ENCODE results near the gene IL13RA2. TPM values are rescaled to one million over a fixed set of nuclear protein-coding genes. Genes with fewer than 3 reads are reported as not detected.

IL13RA2 gene
- total and polyA plus RNA-seq, 2 of the 8 experiments (the other 6 are each of a cell fraction or from before 2014, with no cell fraction given) = not detected

- no peak for TF ChIP-seq CTCF (IDR thresholded peaks at IDR 0.05; ENCODE audit: control extremely low read depth in 1 of 3, insufficient read depth in 1 of 3, low read depth in 1 of 3, low read length in 3 of 3)
- no peak for TF ChIP-seq CEBPB (IDR thresholded peaks at IDR 0.05; ENCODE audit: low read depth, low read length)
- TF ChIP-seq ATF3 (IDR thresholded peaks at IDR 0.05; ENCODE audit: insufficient read depth, low read depth, low read length) = no peak
- no peak for TF ChIP-seq GTF2F1 (IDR thresholded peaks at IDR 0.05; ENCODE audit: borderline replicate concordance, low read depth, low read length)
- TF ChIP-seq CREB1 (IDR thresholded peaks at IDR 0.05) = no peak
- TF ChIP-seq SP2 (IDR thresholded peaks at IDR 0.05; ENCODE audit: low read length) = no peak
- no peak for TF ChIP-seq CHD7 (IDR thresholded peaks at IDR 0.05; ENCODE audit: insufficient replicate concordance, low read length)
Measured at GRCh38 chrX:115060013-115060412, 42.6 kb upstream of the IL13RA2 start (continued).
